ENCODE data around the gene MEGF11. TPM values are rescaled to one million over a fixed set of nuclear protein-coding genes. Genes with fewer than 3 reads are reported as not detected.
"Not testable (repeated sequence)": the region's sequence is repeated elsewhere in the genome, so short reads cannot be mapped to it uniquely, and the experiment has no call there.

MEGF11 gene
- total RNA-seq, 2 donors from 2014 or later = not detected

GRCh38 chr15:65990298-65990981, 263.1 kb downstream of the MEGF11 start:
- DNase-seq (no peak), ATAC-seq (no peak)
- H3K27me3 Mint-ChIP-seq = peaks cover 70% of the 10 kb centered on the region
- H3K9me3 ChIP-seq (ENCODE audit: control insufficient read depth, low read length, poor library complexity, severe bottlenecking) = no peaks in the 10 kb centered on the region
- peaks cover 5% of the 10 kb centered on the region for H3K36me3 Mint-ChIP-seq (ENCODE audit: low read depth)
- H3K4me3 Mint-ChIP-seq = no peak overlapping the region
- peaks cover 5% of the 10 kb centered on the region for H3K4me1 Mint-ChIP-seq
- H3K27ac Mint-ChIP-seq = no peak overlapping the region

- ATAC-seq (no peak), DNase-seq (no peak)
- H3K4me1 Mint-ChIP-seq = peaks cover 9% of the 10 kb centered on the region
- no peak overlapping the region for H3K27ac Mint-ChIP-seq
- peaks cover 3% of the 10 kb centered on the region for H3K36me3 Mint-ChIP-seq (ENCODE audit: low read depth)
- no peaks in the 10 kb centered on the region for H3K9me3 ChIP-seq (ENCODE audit: control insufficient read depth, low read length, poor library complexity, severe bottlenecking)
- peaks cover 67% of the 10 kb centered on the region for H3K27me3 Mint-ChIP-seq
- H3K4me3 Mint-ChIP-seq = no peak overlapping the region
Measured at GRCh38 chr15:65987100-65987499, 266.4 kb downstream of the MEGF11 start.

GRCh38 chr15:65986416-65986815, 267.1 kb downstream of the MEGF11 start:
- no peaks in the 10 kb centered on the region for H3K9me3 ChIP-seq (ENCODE audit: control insufficient read depth, low read length, poor library complexity, severe bottlenecking)
- no peak for ATAC-seq
- peaks cover 3% of the 10 kb centered on the region for H3K36me3 Mint-ChIP-seq (ENCODE audit: low read depth)
- H3K27ac Mint-ChIP-seq = no peak overlapping the region
- H3K4me1 Mint-ChIP-seq = peaks cover 12% of the 10 kb centered on the region
- H3K4me3 Mint-ChIP-seq = no peak overlapping the region
- H3K27me3 Mint-ChIP-seq = peaks cover 64% of the 10 kb centered on the region
- no peak for DNase-seq

- Mint-ChIP-seq H3K27me3 (peaks cover 63% of the 10 kb centered on the region), H3K4me3 (no peak overlapping the region), H3K4me1 (peaks cover 15% of the 10 kb centered on the region), H3K36me3 (ENCODE audit: low read depth) (peaks cover under 1% of the 10 kb centered on the region), H3K27ac (no peak overlapping the region)
- DNase-seq (no peak), ATAC-seq (no peak)
- no peaks in the 10 kb centered on the region for H3K9me3 ChIP-seq (ENCODE audit: control insufficient read depth, low read length, poor library complexity, severe bottlenecking)
Measured at GRCh38 chr15:65985387-65985786, 268.2 kb downstream of the MEGF11 start.

GRCh38 chr15:65982627-65983322, 270.8 kb downstream of the MEGF11 start:
- ATAC-seq (no peak), DNase-seq (no peak)
- Mint-ChIP-seq H3K4me1 (peaks cover 15% of the 10 kb centered on the region), H3K4me3 (peak overlapping the region; percentile 77), H3K27ac (peak overlapping the region; percentile 37), H3K36me3 (ENCODE audit: low read depth) (no peaks in the 10 kb centered on the region), H3K27me3 (peaks cover 47% of the 10 kb centered on the region)
- no peaks in the 10 kb centered on the region for H3K9me3 ChIP-seq (ENCODE audit: control insufficient read depth, low read length, poor library complexity, severe bottlenecking)

GRCh38 chr15:65981837-65982626, 271.5 kb downstream of the MEGF11 start:
- no peak overlapping the region for H3K27ac Mint-ChIP-seq
- ATAC-seq (peak; percentile 89), DNase-seq (peak in 2 of 3 donors; percentile 18 to 47)
- H3K9me3 ChIP-seq (ENCODE audit: control insufficient read depth, low read length, poor library complexity, severe bottlenecking) = no peaks in the 10 kb centered on the region
- peaks cover 15% of the 10 kb centered on the region for H3K4me1 Mint-ChIP-seq
- no peaks in the 10 kb centered on the region for H3K36me3 Mint-ChIP-seq (ENCODE audit: low read depth)
- H3K27me3 Mint-ChIP-seq = peaks cover 47% of the 10 kb centered on the region
- H3K4me3 Mint-ChIP-seq = peak overlapping the region; percentile 77

- no peaks in the 10 kb centered on the region for H3K9me3 ChIP-seq (ENCODE audit: control insufficient read depth, low read length, poor library complexity, severe bottlenecking)
- no peak for DNase-seq
- Mint-ChIP-seq H3K27me3 (peaks cover 44% of the 10 kb centered on the region), H3K27ac (no peak overlapping the region), H3K4me1 (peaks cover 15% of the 10 kb centered on the region), H3K4me3 (no peak overlapping the region), H3K36me3 (ENCODE audit: low read depth) (no peaks in the 10 kb centered on the region)
- ATAC-seq = peak; percentile 33
Measured at GRCh38 chr15:65980824-65981456, 272.6 kb downstream of the MEGF11 start.

- no peaks in the 10 kb centered on the region for H3K36me3 Mint-ChIP-seq (ENCODE audit: low read depth)
- no peak overlapping the region for H3K4me3 Mint-ChIP-seq
- DNase-seq (no peak), ATAC-seq (no peak)
- no peak overlapping the region for H3K27ac Mint-ChIP-seq
- H3K9me3 ChIP-seq (ENCODE audit: control insufficient read depth, low read length, poor library complexity, severe bottlenecking) = no peaks in the 10 kb centered on the region
- H3K27me3 Mint-ChIP-seq = peaks cover 38% of the 10 kb centered on the region
- peaks cover 15% of the 10 kb centered on the region for H3K4me1 Mint-ChIP-seq
Measured at GRCh38 chr15:65979837-65980236, 273.7 kb downstream of the MEGF11 start.

GRCh38 chr15:65979316-65979715, 274.2 kb downstream of the MEGF11 start:
- H3K4me3 Mint-ChIP-seq = no peak overlapping the region
- no peak for DNase-seq
- no peaks in the 10 kb centered on the region for H3K36me3 Mint-ChIP-seq (ENCODE audit: low read depth)
- no peaks in the 10 kb centered on the region for H3K9me3 ChIP-seq (ENCODE audit: control insufficient read depth, low read length, poor library complexity, severe bottlenecking)
- peaks cover 37% of the 10 kb centered on the region for H3K27me3 Mint-ChIP-seq
- H3K27ac Mint-ChIP-seq = no peak overlapping the region
- no peak for ATAC-seq
- peaks cover 15% of the 10 kb centered on the region for H3K4me1 Mint-ChIP-seq

- H3K9me3 ChIP-seq (ENCODE audit: control insufficient read depth, low read length, poor library complexity, severe bottlenecking) = no peaks in the 10 kb centered on the region
- H3K27ac Mint-ChIP-seq = no peak overlapping the region
- H3K36me3 Mint-ChIP-seq (ENCODE audit: low read depth) = no peaks in the 10 kb centered on the region
- H3K27me3 Mint-ChIP-seq = peaks cover 33% of the 10 kb centered on the region
- DNase-seq (no peak), ATAC-seq (no peak)
- no peak overlapping the region for H3K4me3 Mint-ChIP-seq
- H3K4me1 Mint-ChIP-seq = peaks cover 13% of the 10 kb centered on the region
Measured at GRCh38 chr15:65978110-65978509, 275.4 kb downstream of the MEGF11 start.

GRCh38 chr15:65976196-65976595, 277.4 kb downstream of the MEGF11 start:
- ATAC-seq; DNase-seq; H3K4me3 Mint-ChIP-seq; H3K27ac Mint-ChIP-seq; H3K36me3 Mint-ChIP-seq (ENCODE audit: low read depth); H3K9me3 ChIP-seq (ENCODE audit: control insufficient read depth, low read length, poor library complexity, severe bottlenecking); H3K4me1 Mint-ChIP-seq: not testable (repeated sequence)
- H3K27me3 Mint-ChIP-seq = peaks cover 37% of the 10 kb centered on the region

GRCh38 chr15:65971741-65971995, 281.9 kb downstream of the MEGF11 start:
- ATAC-seq (no peak), DNase-seq (no peak)
- no peaks in the 10 kb centered on the region for H3K9me3 ChIP-seq (ENCODE audit: control insufficient read depth, low read length, poor library complexity, severe bottlenecking)
- H3K36me3 Mint-ChIP-seq (ENCODE audit: low read depth) = peaks cover 4% of the 10 kb centered on the region
- H3K27ac Mint-ChIP-seq = no peak overlapping the region
- H3K27me3 Mint-ChIP-seq = peaks cover 76% of the 10 kb centered on the region
- peaks cover 2% of the 10 kb centered on the region for H3K4me1 Mint-ChIP-seq
- H3K4me3 Mint-ChIP-seq = no peak overlapping the region

Measured in T-helper 17 cell (primary cell).